H9 (cell line): ENCODE results near the gene FANCI. TPM values are rescaled to one million over a fixed set of nuclear protein-coding genes. Genes with fewer than 3 reads are reported as not detected.

Experiments
- DNase-seq: peaks from one replicate; pipeline ENCODE4 v3.0.0-alpha.2; 2017
- H2AFZ ChIP-seq: one replicate; pipeline ENCODE4 v1.6.1; 2013; ENCODE audit warnings: mild to moderate bottlenecking, low read length, control low read depth, moderate library complexity
- H2AK5ac ChIP-seq: 2 replicates; pipeline ENCODE4 v1.6.1; 2013; ENCODE audit warnings: low read length, control low read depth, mixed read lengths; ENCODE audit not compliant: insufficient read length
- H2BK120ac ChIP-seq: one replicate; pipeline ENCODE4 v1.6.1; 2013; ENCODE audit warnings: low read depth, mild to moderate bottlenecking, low read length, control low read depth, inconsistent platforms; ENCODE audit not compliant: poor library complexity, severe bottlenecking
- H2BK12ac ChIP-seq: 2 replicates; pipeline ENCODE4 v1.6.1; 2013; ENCODE audit warnings: low read length, control low read depth, mixed read lengths, low read depth; ENCODE audit not compliant: insufficient read length
- H2BK15ac ChIP-seq: 2 replicates; pipeline ENCODE4 v1.6.1; 2013; ENCODE audit warnings: low read depth, low read length, control low read depth
- H2BK20ac ChIP-seq: one replicate; pipeline ENCODE4 v1.6.1; 2013; ENCODE audit warnings: low read depth, mild to moderate bottlenecking, low read length, control low read depth, inconsistent platforms; ENCODE audit not compliant: poor library complexity, severe bottlenecking
- H2BK5ac ChIP-seq: 2 replicates; pipeline ENCODE4 v1.6.1; 2013; ENCODE audit warnings: low read length, control low read depth, mixed read lengths; ENCODE audit not compliant: insufficient read length
- H3K14ac ChIP-seq: 2 replicates; pipeline ENCODE4 v1.6.1; 2013; ENCODE audit warnings: low read length, control low read depth; ENCODE audit not compliant: insufficient read depth
- H3K18ac ChIP-seq: 2 replicates; pipeline ENCODE4 v1.6.1; 2013; ENCODE audit warnings: low read depth, mild to moderate bottlenecking, mixed read lengths, low read length, control low read depth; ENCODE audit not compliant: insufficient read length
- H3K23ac ChIP-seq: 2 replicates; pipeline ENCODE4 v1.6.1; 2013; ENCODE audit warnings: low read length, control low read depth, mixed read lengths, low read depth; ENCODE audit not compliant: insufficient read length
- H3K23me2 ChIP-seq: 2 replicates; pipeline ENCODE4 v1.6.1; 2013; ENCODE audit warnings: low read depth, mild to moderate bottlenecking, mixed read lengths, low read length, control low read depth; ENCODE audit not compliant: insufficient read length, poor library complexity, severe bottlenecking
- H3K27ac ChIP-seq: 2 replicates; pipeline ENCODE4 v1.5.1; 2013; ENCODE audit warnings: low read length, control low read depth, mixed read lengths, low read depth; ENCODE audit not compliant: insufficient read length
- H3K27me3 ChIP-seq: 2 replicates; pipeline ENCODE4 v1.6.1; 2013; ENCODE audit warnings: low read length, control low read depth, inconsistent platforms; ENCODE audit not compliant: insufficient read depth
- H3K4ac ChIP-seq: 2 replicates; pipeline ENCODE4 v1.6.1; 2013; ENCODE audit warnings: low read depth, mild to moderate bottlenecking, control low read depth, inconsistent platforms, low read length, moderate library complexity
- H3K4me1 ChIP-seq: 2 replicates; pipeline ENCODE4 v1.6.1; 2013; ENCODE audit warnings: low read length, control low read depth, inconsistent platforms; ENCODE audit not compliant: insufficient read depth
- H3K4me2 ChIP-seq: 2 replicates; pipeline ENCODE4 v1.6.1; 2013; ENCODE audit warnings: low read length, control low read depth, mixed read lengths; ENCODE audit not compliant: insufficient read length, insufficient read depth
- H3K56ac ChIP-seq: 2 replicates; pipeline ENCODE4 v1.6.1; 2013; ENCODE audit warnings: low read depth, mild to moderate bottlenecking, mixed read lengths, low read length, control low read depth; ENCODE audit not compliant: insufficient read length
- H3K79me1 ChIP-seq: 2 replicates; pipeline ENCODE4 v1.6.1; 2013; ENCODE audit warnings: low read depth, mild to moderate bottlenecking, moderate library complexity, low read length, control low read depth, inconsistent platforms; ENCODE audit not compliant: insufficient read depth, poor library complexity, severe bottlenecking
- H3K79me2 ChIP-seq: 2 replicates; pipeline ENCODE4 v1.6.1; 2013; ENCODE audit warnings: low read length, control low read depth, inconsistent platforms; ENCODE audit not compliant: insufficient read depth
- H3K9ac ChIP-seq: 2 replicates; pipeline ENCODE4 v1.6.1; 2013; ENCODE audit warnings: low read length, control low read depth, mixed read lengths; ENCODE audit not compliant: insufficient read length; ENCODE audit errors: extremely low read depth
- H3K9me3 ChIP-seq: one replicate; pipeline ENCODE4 v1.6.1; 2013; ENCODE audit warnings: low read depth, low read length, inconsistent platforms; ENCODE audit not compliant: control insufficient read depth
- H3T11ph ChIP-seq: one replicate; pipeline ENCODE4 v1.6.1; 2013; ENCODE audit warnings: mild to moderate bottlenecking, low read length, control low read depth, inconsistent platforms
- H4K20me1 ChIP-seq: one replicate; pipeline ENCODE4 v1.6.1; 2013; ENCODE audit not compliant: control insufficient read depth, insufficient read length, insufficient read depth
- H4K5ac ChIP-seq: 2 replicates; pipeline ENCODE4 v1.6.1; 2013; ENCODE audit warnings: low read depth, mild to moderate bottlenecking, mixed read lengths, low read length, control low read depth; ENCODE audit not compliant: insufficient read length
- H4K8ac ChIP-seq: replicated peaks from 2 replicates; pipeline ENCODE4 v1.6.1; 2013; ENCODE audit warnings: low read length, control low read depth, mixed read lengths, low read depth; ENCODE audit not compliant: insufficient read length
- H4K91ac ChIP-seq: 2 replicates; pipeline ENCODE4 v1.6.1; 2013; ENCODE audit warnings: low read depth, mild to moderate bottlenecking, moderate library complexity, mixed read lengths, low read length, control low read depth; ENCODE audit not compliant: insufficient read length
- H3K27ac Mint-ChIP-seq, 3 experiments: 2 replicates in 2 of 3; 3 replicates in 1 of 3; pipeline ENCODE4 v1.8.0; 2020 to 2021; ENCODE audit warnings: mixed read lengths in 3 of 3, mild to moderate bottlenecking in 1 of 3, moderate library complexity in 1 of 3
- H3K27me3 Mint-ChIP-seq: 2 replicates; pipeline ENCODE4 v1.8.0; 2021; ENCODE audit warnings: low read depth, mild to moderate bottlenecking, moderate library complexity, mixed read lengths
- H3K36me3 Mint-ChIP-seq, 3 experiments: 2 replicates in 2 of 3; 3 replicates in 1 of 3; pipeline ENCODE4 v1.8.0; 2020 to 2021; ENCODE audit warnings: low read depth in 3 of 3, mixed read lengths in 3 of 3; ENCODE audit not compliant: insufficient read depth in 1 of 3
- H3K4me1 Mint-ChIP-seq, 2 experiments: 2 replicates each; pipeline ENCODE4 v1.8.0; 2020; ENCODE audit warnings: mixed read lengths in 2 of 2
- H3K4me3 Mint-ChIP-seq, 2 experiments: 2 replicates in 1 of 2; 3 replicates in 1 of 2; pipeline ENCODE4 v1.8.0; 2020 to 2021; ENCODE audit warnings: mild to moderate bottlenecking in 2 of 2, mixed read lengths in 2 of 2, moderate library complexity in 1 of 2
- H3K9me3 Mint-ChIP-seq, 2 experiments: 2 replicates in 1 of 2; 3 replicates in 1 of 2; pipeline ENCODE4 v1.8.0; 2020; ENCODE audit warnings: mild to moderate bottlenecking in 2 of 2, mixed read lengths in 2 of 2, moderate library complexity in 1 of 2
- WGBS: extraction: QIAGEN DNeasy Blood & Tissue Kit; methylation state at CpG from one replicate; pipeline ENCODE4 v1.1.7; 2013; ENCODE audit warnings: missing lambda C conversion rate, low lambda C conversion rate, mixed read lengths; ENCODE audit not compliant: insufficient read length; ENCODE audit errors: extremely low coverage; 5-methylcytosine and 5-hydroxymethylcytosine counted together
- total RNA-seq: library from RNA; stranded (reverse); gene quantifications from 2 replicates; pipeline ENCODE4 v1.2.1, GENCODE V29; 2021
- TF ChIP-seq, protein P1 (sequence below): fragments of 200-600 bp; sonication (generic); conservative IDR thresholded peaks from 3 replicates; pipeline ENCODE4 v1.8.0; 2021; ENCODE audit warnings: antibody characterized with exemption, mild to moderate bottlenecking

FANCI gene
- total RNA-seq, 1 experiment from 2014 or later = 106 TPM

DNA sequence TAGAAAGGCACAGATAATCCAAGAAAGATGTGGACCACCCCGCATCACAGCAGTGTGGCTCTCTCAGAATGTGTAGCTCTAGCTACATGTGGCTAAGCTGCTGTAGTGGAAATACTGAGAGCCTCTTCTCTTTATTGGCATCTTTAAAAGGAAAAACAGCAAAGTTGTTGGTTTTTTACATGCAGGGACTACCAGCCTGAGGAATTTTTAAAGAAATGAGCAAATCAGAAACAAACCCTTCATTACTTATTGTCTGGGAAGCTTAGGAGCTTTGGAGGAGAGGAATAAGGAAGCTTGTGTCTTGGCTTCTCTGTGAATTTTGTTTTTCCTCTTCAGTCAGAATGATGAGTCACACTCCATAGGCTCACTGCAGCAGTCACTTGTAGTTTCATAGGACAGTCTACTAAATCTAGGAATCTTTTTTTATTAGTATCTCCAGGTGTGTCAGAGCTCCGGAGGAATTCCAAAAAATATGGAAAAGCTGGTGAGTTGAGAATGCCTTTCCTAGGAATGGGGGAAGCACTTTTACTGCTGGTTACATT lies 63.3 kb downstream of the FANCI start:
- Histone ChIP-seq H3K9ac (no peak overlapping the region), H4K91ac (no peak overlapping the region), H3K4me1 (no peaks in the 10 kb centered on the region), H3K14ac (no peak overlapping the region), H2BK20ac (no peak overlapping the region), H3K4ac (no peak overlapping the region), H3K23ac (no peak overlapping the region), H3T11ph (no peak overlapping the region), H2BK5ac (no peak overlapping the region), H2BK120ac (no peak overlapping the region), H2AFZ (no peak overlapping the region), H3K27me3 (no peaks in the 10 kb centered on the region), H3K23me2 (no peaks in the 10 kb centered on the region), H3K27ac (no peak overlapping the region), H3K9me3 (no peaks in the 10 kb centered on the region), H2BK15ac (no peak overlapping the region), H4K20me1 (no peaks in the 10 kb centered on the region), H4K5ac (no peak overlapping the region), H3K56ac (no peak overlapping the region), H3K79me2 (no peaks in the 10 kb centered on the region), H3K18ac (no peak overlapping the region), H2BK12ac (no peak overlapping the region), H3K79me1 (no peaks in the 10 kb centered on the region), H2AK5ac (no peak overlapping the region), H4K8ac (no peak overlapping the region), H3K4me2 (no peak overlapping the region)
- Mint-ChIP-seq H3K4me1 (no peaks in the 10 kb centered on the region), H3K9me3 (no peaks in the 10 kb centered on the region), H3K4me3 (no peak overlapping the region), H3K27ac (no peak overlapping the region), H3K36me3 (peaks cover 39 to 79% (median 78%) of the 10 kb centered on the region in 3 experiments; a peak in 6 of 7 replicates), H3K27me3 (no peaks in the 10 kb centered on the region)
- no CpG with 5 or more reads among the region's 2 CpGs for WGBS
- DNase-seq = no peak
- TF ChIP-seq, protein P1, sequence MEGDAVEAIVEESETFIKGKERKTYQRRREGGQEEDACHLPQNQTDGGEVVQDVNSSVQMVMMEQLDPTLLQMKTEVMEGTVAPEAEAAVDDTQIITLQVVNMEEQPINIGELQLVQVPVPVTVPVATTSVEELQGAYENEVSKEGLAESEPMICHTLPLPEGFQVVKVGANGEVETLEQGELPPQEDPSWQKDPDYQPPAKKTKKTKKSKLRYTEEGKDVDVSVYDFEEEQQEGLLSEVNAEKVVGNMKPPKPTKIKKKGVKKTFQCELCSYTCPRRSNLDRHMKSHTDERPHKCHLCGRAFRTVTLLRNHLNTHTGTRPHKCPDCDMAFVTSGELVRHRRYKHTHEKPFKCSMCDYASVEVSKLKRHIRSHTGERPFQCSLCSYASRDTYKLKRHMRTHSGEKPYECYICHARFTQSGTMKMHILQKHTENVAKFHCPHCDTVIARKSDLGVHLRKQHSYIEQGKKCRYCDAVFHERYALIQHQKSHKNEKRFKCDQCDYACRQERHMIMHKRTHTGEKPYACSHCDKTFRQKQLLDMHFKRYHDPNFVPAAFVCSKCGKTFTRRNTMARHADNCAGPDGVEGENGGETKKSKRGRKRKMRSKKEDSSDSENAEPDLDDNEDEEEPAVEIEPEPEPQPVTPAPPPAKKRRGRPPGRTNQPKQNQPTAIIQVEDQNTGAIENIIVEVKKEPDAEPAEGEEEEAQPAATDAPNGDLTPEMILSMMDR = no peak
